Measurements from ENCODE around the gene SPINDOC.

DNA sequence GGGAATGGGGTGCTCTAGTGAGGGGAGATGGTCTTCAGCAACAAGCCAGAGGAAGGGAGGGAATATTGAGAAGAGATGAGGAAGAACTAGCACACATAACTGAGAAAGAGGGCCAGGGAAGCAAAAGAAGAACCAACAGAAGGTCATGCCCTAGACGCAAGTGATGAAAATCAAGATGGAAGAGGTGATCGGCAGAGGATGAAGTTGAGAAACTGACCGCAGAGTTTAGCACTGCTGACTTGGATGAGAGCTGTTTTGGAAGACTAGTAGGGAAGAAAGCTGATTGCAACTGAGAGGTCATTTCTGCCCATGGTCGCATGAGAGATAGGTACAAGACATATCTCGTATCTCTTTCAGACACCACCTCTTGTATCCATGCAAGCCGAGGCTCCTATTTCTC is 2.9 kb downstream of the SPINDOC start:
- TF ChIP-seq POLR2A (IDR thresholded peaks at IDR 0.05), result no peak
- TF ChIP-seq, protein P1, sequence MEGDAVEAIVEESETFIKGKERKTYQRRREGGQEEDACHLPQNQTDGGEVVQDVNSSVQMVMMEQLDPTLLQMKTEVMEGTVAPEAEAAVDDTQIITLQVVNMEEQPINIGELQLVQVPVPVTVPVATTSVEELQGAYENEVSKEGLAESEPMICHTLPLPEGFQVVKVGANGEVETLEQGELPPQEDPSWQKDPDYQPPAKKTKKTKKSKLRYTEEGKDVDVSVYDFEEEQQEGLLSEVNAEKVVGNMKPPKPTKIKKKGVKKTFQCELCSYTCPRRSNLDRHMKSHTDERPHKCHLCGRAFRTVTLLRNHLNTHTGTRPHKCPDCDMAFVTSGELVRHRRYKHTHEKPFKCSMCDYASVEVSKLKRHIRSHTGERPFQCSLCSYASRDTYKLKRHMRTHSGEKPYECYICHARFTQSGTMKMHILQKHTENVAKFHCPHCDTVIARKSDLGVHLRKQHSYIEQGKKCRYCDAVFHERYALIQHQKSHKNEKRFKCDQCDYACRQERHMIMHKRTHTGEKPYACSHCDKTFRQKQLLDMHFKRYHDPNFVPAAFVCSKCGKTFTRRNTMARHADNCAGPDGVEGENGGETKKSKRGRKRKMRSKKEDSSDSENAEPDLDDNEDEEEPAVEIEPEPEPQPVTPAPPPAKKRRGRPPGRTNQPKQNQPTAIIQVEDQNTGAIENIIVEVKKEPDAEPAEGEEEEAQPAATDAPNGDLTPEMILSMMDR (IDR thresholded peaks at IDR 0.05), result no peak
